ENCODE results near the gene ZBTB22. TPM values are rescaled to one million over a fixed set of nuclear protein-coding genes. Genes with fewer than 3 reads are reported as not detected.

Gene ZBTB22
- total and polyA plus RNA-seq, 9 donors, result 13.7 to 38.0 (median 26.1) TPM

DNA sequence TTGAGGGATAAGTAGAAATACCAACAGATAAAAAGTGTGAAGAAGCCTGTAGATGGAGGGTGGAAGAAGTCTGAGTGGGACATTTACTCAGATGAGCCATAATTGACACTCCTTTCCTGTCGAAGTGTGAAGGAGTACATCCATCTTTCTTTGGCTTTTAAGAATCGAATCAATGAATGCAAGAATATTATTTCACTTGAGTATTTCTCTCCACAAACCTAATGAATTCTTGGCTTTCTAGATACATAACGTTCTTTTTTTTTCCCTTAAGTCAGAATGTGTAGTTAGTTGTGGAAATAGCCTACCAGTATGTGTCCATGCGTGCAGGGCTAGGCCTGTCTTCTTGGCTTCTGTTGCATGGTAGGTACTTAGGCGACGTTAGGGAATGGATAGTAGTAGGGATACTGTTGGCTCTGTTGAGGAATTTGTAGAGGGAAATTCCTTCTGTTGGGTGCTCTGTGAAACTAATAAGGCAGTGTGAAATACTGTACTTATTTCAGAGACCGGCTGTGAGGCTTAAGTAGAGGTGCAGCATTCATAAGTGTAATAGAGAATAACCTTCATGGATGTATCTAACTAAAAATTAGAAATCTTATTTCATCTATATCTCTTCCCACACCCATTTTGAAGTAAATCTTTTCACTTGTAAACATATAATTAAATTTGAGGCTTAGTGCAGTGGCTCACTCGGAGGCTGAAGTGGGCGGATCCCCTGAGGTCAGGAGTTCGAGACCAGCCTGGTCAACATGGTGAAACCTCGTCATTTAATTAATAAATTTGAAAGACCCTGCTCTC lies 44.2 kb downstream of the ZBTB22 start:
- Histone ChIP-seq H3K4me1 (ENCODE audit: insufficient read depth) (peaks cover 5% of the 10 kb centered on the region), H3K27ac (no peak overlapping the region), H3K4me3 (no peak overlapping the region), H3K36me3 (no peaks in the 10 kb centered on the region), H3K9me3 (no peaks in the 10 kb centered on the region), H3K27me3 (no peaks in the 10 kb centered on the region)
- intact Hi-C loops (cut with DNase I), result loop anchor here in 2 of 4 donors (5.0 to 10.0 kb wide), 2 partner anchors 44 to 141 kb away; partner anchors contain the start of genes CUTA (in 1 of the 2), PHF1 (in 1 of the 2) and ZBTB22 (in 1 of the 2)
- no peak for TF ChIP-seq EP300 (IDR thresholded peaks at IDR 0.05)
- no peak for DNase-seq
- 32 to 51% (median 43%) methylated on average over 11 of the region's 11 CpGs for WGBS, 3 donors

DNA sequence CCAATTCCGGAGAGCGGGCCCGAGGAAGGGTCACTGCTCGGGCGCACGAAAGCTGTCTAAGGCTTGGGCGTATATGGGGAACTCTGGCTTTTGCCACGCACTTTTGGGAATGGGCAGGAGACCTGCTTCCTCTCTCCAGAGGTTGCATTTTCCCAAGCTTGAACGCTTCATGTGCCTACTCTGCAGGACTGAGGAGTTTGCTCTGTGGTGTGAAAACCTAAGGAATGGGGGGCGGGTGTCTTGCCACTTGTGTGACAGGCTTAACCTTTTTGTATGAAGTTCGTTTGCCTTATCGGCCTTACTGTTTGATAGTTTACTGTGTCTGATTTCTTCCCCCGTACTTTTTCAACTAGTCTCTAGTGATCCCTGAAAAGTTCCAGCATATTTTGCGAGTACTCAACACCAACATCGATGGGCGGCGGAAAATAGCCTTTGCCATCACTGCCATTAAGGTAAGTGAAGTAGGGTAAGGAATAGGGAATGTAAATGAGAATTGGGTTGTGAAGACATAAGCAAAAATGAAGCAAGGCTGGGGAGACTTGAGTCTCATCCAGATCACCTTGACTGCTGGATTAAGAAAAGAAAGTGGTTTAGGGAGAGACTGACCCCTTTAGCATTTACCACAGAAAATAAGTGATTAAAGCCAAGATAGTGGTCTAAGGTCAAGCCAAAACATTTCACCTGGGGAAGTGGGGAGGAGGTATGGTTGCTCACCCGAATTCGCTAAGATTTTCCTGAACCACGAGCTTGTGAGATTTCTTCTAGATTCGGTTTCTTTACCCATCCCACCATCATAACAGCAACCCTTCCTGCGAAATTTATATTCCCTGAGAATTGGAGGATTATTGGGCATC lies 45.0 kb downstream of the ZBTB22 start:
- no peaks in the 10 kb centered on the region for H3K9me3 ChIP-seq
- intact Hi-C loops (cut with DNase I), result loop anchor here in 2 of 4 donors (5.0 to 10.0 kb wide), 2 partner anchors 45 to 142 kb away; partner anchors contain the start of genes CUTA (in 1 of the 2), PHF1 (in 1 of the 2) and ZBTB22 (in 1 of the 2)
- H3K4me3 ChIP-seq, result peak overlapping the region; percentile 55
- H3K27ac ChIP-seq, result peak overlapping the region in 1 of 2 donors; percentile 48
- no peaks in the 10 kb centered on the region for H3K27me3 ChIP-seq
- DNase-seq, result no peak
- TF ChIP-seq POLR2A (IDR thresholded peaks at IDR 0.05) (no peak), EP300 (IDR thresholded peaks at IDR 0.05) (no peak)
- TF ChIP-seq, protein P1, sequence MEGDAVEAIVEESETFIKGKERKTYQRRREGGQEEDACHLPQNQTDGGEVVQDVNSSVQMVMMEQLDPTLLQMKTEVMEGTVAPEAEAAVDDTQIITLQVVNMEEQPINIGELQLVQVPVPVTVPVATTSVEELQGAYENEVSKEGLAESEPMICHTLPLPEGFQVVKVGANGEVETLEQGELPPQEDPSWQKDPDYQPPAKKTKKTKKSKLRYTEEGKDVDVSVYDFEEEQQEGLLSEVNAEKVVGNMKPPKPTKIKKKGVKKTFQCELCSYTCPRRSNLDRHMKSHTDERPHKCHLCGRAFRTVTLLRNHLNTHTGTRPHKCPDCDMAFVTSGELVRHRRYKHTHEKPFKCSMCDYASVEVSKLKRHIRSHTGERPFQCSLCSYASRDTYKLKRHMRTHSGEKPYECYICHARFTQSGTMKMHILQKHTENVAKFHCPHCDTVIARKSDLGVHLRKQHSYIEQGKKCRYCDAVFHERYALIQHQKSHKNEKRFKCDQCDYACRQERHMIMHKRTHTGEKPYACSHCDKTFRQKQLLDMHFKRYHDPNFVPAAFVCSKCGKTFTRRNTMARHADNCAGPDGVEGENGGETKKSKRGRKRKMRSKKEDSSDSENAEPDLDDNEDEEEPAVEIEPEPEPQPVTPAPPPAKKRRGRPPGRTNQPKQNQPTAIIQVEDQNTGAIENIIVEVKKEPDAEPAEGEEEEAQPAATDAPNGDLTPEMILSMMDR (IDR thresholded peaks at IDR 0.05), result no peak
- no peaks in the 10 kb centered on the region for H3K36me3 ChIP-seq
- 5 to 8% (median 7%) methylated on average over 22 of the region's 22 CpGs for WGBS, 3 donors
- peaks cover 5% of the 10 kb centered on the region for H3K4me1 ChIP-seq (ENCODE audit: insufficient read depth)

DNA sequence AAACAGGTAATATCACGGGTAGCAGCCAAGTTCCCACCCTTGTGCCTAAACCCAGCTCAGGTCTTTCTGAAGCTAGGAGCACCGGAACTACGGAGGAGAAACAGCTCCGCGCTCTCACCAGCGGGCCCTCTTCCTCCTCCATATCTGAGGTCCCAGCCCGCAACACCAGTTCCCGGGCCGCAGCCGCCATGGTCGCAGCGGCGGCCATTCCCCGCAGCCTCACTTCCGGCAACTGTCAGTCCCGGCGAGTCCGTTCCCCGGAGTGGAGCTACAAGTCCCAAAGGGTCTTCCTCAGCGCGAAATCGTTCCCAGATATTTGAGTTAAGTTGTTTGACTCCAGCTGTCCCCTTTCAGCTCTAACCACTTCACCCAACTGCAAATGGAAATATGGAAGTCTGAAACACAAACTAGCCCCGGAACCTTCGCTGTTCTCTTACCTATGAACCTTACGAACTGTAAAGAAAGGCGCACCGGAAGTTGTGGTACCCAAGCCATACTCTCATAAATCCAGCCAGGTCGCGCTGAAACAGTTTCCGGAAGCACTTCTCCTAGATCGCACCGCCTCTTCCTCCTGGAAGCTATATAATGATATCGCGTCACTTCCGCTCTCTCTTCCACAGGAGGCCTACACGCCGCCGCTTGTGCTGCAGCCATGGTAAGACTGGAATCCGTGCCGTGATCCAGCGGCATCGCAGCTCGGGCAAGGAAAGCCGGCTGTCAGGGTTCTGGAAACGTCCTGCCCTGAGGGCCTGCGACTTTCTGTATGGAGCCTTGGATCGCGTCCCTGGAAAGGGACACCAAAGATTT lies 45.9 kb downstream of the ZBTB22 start, which contains the start of the genes RPS18 and VPS52:
TSS of gene RPS18 (plus strand) at position 608 of the 807 bp plus-strand sequence. CDS start at position 653, 45 bp downstream.
TSS of gene VPS52 (minus strand) at position 409 of the 807 bp plus-strand sequence. CDS start at position 208, 201 bp downstream.
- TF ChIP-seq EP300 (IDR thresholded peaks at IDR 0.05) (peak; percentile 38), POLR2A (IDR thresholded peaks at IDR 0.05) (peak; percentile 96)
- TF ChIP-seq, protein P1 (IDR thresholded peaks at IDR 0.05), result peak in 2 of 3 donors; percentile 10 to 17
- Histone ChIP-seq H3K27ac (peak within 1 kb of the TSS; percentile 59 to 89), H3K4me3 (peak within 1 kb of the TSS; percentile 55), H3K27me3 (no peaks in the 10 kb centered on the region), H3K9me3 (no peaks in the 10 kb centered on the region), H3K36me3 (no peaks in the 10 kb centered on the region), H3K4me1 (ENCODE audit: insufficient read depth) (peaks cover 5% of the 10 kb centered on the region)
- intact Hi-C loops (cut with DNase I), result loop anchor here in 2 of 4 donors (5.0 to 10.0 kb wide), 2 partner anchors 46 to 143 kb away; partner anchors contain the start of genes CUTA (in 1 of the 2), PHF1 (in 1 of the 2) and ZBTB22 (in 1 of the 2)
- DNase-seq, result peak; percentile 91 to 95 (median 93)
- WGBS, 3 donors, result 0% methylated on average over 45 to 48 of the region's 48 CpGs

DNA sequence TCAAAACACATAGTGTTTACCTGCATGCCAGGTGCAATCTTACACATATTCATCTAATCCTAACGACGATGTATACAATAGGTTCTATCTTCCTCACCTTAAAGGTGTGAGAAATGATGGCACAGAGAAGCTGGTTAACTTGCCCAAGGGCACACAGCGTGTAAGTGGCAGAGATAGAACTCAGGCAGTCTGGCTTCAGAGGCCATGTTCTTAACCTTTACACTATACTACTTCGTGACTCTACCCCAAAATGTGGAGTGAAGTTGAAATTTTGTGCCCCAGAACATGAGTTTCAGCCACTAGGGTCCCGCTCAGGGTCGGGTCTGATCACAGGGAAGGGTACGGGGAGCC lies 46.5 kb downstream of the ZBTB22 start:
- no peak for DNase-seq
- 1 to 4% (median 3%) methylated on average over 7 of the region's 7 CpGs for WGBS, 3 donors
- H3K9me3 ChIP-seq, result no peaks in the 10 kb centered on the region
- intact Hi-C loops (cut with DNase I), result loop anchor here in 2 of 4 donors (5.0 to 10.0 kb wide), 2 partner anchors 46 to 144 kb away; partner anchors contain the start of genes CUTA (in 1 of the 2), PHF1 (in 1 of the 2) and ZBTB22 (in 1 of the 2)
- peaks cover 5% of the 10 kb centered on the region for H3K4me1 ChIP-seq (ENCODE audit: insufficient read depth)
- peak overlapping the region; percentile 59 to 89 for H3K27ac ChIP-seq
- no peak for TF ChIP-seq EP300 (IDR thresholded peaks at IDR 0.05)
- TF ChIP-seq POLR2A (IDR thresholded peaks at IDR 0.05), result no peak
- TF ChIP-seq, protein P1 (IDR thresholded peaks at IDR 0.05), result no peak
- no peaks in the 10 kb centered on the region for H3K27me3 ChIP-seq
- no peaks in the 10 kb centered on the region for H3K36me3 ChIP-seq
- H3K4me3 ChIP-seq, result peak overlapping the region; percentile 55
